ENCODE results near the gene ALDOA.

The ALDOA gene

GRCh38 chr16:30115238-30115637 is 49.7 kb downstream of the ALDOA start:
- no peak for DNase-seq (ENCODE audit: low read depth)
- no peak overlapping the region for H3K4me3 ChIP-seq (ENCODE audit: control insufficient read depth, low read depth, low read length)
- TF ChIP-seq CTCF (IDR thresholded peaks at IDR 0.05; ENCODE audit: control insufficient read depth, insufficient read depth, low read depth, low read length, missing control alignments), result no peak

- DNase-seq (ENCODE audit: low read depth), result no peak
- no peak overlapping the region for H3K4me3 ChIP-seq (ENCODE audit: control insufficient read depth, low read depth, low read length)
- TF ChIP-seq CTCF (IDR thresholded peaks at IDR 0.05; ENCODE audit: control insufficient read depth, insufficient read depth, low read depth, low read length, missing control alignments), result no peak
Observed at GRCh38 chr16:30116291-30117207, 51.0 kb downstream of the ALDOA start.

DNA sequence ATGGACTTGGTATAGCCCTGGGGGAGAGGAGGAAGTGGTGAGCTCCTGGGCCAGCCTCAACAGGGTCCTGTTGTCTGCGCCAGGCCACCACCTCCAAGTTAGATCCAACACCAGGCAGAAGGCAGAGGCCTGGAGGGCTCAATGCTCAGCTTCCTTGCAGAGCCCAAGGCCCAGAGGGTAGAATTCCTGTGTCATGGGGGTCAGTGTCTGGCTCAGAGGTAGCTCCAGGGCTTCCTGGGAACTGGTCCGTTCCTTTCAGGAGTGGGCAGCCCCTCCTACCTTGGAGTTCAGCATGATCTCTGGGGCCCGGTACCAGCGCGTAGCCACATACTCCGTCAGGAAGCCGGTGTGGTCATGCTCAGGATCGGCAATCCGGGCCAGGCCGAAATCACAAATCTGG is 52.2 kb downstream of the ALDOA start:
- DNase-seq (ENCODE audit: low read depth), result no peak
- TF ChIP-seq CTCF (IDR thresholded peaks at IDR 0.05; ENCODE audit: control insufficient read depth, insufficient read depth, low read depth, low read length, missing control alignments), result no peak
- no peak overlapping the region for H3K4me3 ChIP-seq (ENCODE audit: control insufficient read depth, low read depth, low read length)

DNA sequence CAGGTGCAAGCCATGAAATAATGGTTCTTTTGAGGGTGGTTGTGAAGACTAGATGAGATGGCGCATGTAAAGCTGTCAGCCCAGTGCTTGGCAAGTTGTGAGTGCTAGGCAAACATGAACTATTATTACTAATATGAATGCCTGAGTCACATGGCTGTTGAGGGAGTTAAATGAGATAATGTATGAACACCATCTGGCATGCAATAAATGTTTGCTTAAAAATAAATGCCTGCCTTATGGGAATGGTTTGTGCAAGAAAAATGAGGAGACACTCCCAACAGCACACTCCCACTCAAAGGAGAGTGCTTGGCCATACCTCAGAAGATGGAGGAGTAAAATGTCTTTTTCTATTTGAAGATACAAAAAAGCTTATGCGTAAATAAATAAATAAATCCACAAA is 53.9 kb downstream of the ALDOA start:
- DNase-seq (ENCODE audit: low read depth), result no peak
- H3K4me3 ChIP-seq (ENCODE audit: control insufficient read depth, low read depth, low read length), result no peak overlapping the region
- TF ChIP-seq CTCF (IDR thresholded peaks at IDR 0.05; ENCODE audit: control insufficient read depth, insufficient read depth, low read depth, low read length, missing control alignments), result no peak

Measured in AG09309 (cell line).